ENCODE data around the gene HPGDS.

DNA sequence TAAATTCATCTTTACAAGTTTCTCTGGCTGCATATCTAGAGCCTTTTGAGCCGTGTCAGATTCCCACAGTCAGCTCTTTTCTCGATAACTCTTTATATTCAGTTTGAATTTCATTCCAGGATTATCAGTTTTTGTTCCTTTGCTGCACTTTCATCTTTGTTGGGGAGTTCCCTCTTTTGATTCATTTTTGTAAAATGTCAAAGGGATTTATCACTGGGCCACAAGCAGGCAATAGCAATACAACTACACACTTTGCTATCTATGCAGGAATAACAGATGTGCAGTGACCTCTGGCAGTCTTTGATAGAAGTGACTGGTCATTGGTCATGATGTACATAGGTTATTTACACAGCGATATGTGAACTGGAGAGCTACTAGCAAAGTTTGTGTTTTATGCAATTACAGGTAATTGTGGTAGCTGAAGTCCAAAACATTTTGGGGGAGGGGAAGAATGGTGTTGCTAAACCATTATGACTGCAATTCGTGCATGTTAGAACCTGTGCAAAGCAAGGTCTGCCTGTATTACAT lies 43.8 kb downstream of the HPGDS start:
- no peak for TF ChIP-seq ZNF416 (tag by site-specific recombination; IDR thresholded peaks at IDR 0.05)
- TF ChIP-seq, protein P1, sequence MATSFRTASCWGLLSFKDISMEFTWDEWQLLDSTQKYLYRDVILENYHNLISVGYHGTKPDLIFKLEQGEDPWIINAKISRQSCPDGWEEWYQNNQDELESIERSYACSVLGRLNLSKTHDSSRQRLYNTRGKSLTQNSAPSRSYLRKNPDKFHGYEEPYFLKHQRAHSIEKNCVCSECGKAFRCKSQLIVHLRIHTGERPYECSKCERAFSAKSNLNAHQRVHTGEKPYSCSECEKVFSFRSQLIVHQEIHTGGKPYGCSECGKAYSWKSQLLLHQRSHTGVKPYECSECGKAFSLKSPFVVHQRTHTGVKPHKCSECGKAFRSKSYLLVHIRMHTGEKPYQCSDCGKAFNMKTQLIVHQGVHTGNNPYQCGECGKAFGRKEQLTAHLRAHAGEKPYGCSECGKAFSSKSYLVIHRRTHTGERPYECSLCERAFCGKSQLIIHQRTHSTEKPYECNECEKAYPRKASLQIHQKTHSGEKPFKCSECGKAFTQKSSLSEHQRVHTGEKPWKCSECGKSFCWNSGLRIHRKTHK (tag by site-specific recombination; IDR thresholded peaks at IDR 0.05), result no peak
- TF ChIP-seq, protein P2, sequence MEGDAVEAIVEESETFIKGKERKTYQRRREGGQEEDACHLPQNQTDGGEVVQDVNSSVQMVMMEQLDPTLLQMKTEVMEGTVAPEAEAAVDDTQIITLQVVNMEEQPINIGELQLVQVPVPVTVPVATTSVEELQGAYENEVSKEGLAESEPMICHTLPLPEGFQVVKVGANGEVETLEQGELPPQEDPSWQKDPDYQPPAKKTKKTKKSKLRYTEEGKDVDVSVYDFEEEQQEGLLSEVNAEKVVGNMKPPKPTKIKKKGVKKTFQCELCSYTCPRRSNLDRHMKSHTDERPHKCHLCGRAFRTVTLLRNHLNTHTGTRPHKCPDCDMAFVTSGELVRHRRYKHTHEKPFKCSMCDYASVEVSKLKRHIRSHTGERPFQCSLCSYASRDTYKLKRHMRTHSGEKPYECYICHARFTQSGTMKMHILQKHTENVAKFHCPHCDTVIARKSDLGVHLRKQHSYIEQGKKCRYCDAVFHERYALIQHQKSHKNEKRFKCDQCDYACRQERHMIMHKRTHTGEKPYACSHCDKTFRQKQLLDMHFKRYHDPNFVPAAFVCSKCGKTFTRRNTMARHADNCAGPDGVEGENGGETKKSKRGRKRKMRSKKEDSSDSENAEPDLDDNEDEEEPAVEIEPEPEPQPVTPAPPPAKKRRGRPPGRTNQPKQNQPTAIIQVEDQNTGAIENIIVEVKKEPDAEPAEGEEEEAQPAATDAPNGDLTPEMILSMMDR (tag by site-specific recombination; IDR thresholded peaks at IDR 0.05), result no peak
- no peak for TF ChIP-seq ZNF560 (tag by site-specific recombination; IDR thresholded peaks at IDR 0.05; ENCODE audit: borderline replicate concordance)
- TF ChIP-seq ZNF639 (tag by site-specific recombination; IDR thresholded peaks at IDR 0.05), result no peak
- TF ChIP-seq YY1 (tag by site-specific recombination; IDR thresholded peaks at IDR 0.05), result no peak
- TF ChIP-seq ZFP3 (tag by site-specific recombination; IDR thresholded peaks at IDR 0.05; ENCODE audit: low read depth), result no peak
- TF ChIP-seq ZBTB1 (tag by site-specific recombination; IDR thresholded peaks at IDR 0.05), result no peak
- TF ChIP-seq, protein P3, sequence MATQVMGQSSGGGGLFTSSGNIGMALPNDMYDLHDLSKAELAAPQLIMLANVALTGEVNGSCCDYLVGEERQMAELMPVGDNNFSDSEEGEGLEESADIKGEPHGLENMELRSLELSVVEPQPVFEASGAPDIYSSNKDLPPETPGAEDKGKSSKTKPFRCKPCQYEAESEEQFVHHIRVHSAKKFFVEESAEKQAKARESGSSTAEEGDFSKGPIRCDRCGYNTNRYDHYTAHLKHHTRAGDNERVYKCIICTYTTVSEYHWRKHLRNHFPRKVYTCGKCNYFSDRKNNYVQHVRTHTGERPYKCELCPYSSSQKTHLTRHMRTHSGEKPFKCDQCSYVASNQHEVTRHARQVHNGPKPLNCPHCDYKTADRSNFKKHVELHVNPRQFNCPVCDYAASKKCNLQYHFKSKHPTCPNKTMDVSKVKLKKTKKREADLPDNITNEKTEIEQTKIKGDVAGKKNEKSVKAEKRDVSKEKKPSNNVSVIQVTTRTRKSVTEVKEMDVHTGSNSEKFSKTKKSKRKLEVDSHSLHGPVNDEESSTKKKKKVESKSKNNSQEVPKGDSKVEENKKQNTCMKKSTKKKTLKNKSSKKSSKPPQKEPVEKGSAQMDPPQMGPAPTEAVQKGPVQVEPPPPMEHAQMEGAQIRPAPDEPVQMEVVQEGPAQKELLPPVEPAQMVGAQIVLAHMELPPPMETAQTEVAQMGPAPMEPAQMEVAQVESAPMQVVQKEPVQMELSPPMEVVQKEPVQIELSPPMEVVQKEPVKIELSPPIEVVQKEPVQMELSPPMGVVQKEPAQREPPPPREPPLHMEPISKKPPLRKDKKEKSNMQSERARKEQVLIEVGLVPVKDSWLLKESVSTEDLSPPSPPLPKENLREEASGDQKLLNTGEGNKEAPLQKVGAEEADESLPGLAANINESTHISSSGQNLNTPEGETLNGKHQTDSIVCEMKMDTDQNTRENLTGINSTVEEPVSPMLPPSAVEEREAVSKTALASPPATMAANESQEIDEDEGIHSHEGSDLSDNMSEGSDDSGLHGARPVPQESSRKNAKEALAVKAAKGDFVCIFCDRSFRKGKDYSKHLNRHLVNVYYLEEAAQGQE (tag by site-specific recombination; IDR thresholded peaks at IDR 0.05), result no peak
- no peak for TF ChIP-seq ZNF624 (tag by site-specific recombination; IDR thresholded peaks at IDR 0.05)
- TF ChIP-seq IKZF3 (tag by site-specific recombination; IDR thresholded peaks at IDR 0.05), result no peak
- no peak for TF ChIP-seq ZNF747 (tag by site-specific recombination; IDR thresholded peaks at IDR 0.05)
